NAMALWA (cell line): ENCODE results near the gene PRL.

Source experiments
- DNase-seq: peaks from one replicate; pipeline ENCODE4 v3.0.0-alpha.2; 2015; ENCODE audit warnings: low spot score

Gene PRL

GRCh38 chr6:22294301-22294700 lies 2.5 kb downstream of the PRL start:
- no peak for DNase-seq

- DNase-seq = no peak
These were observed 6.8 kb downstream of the PRL start for GRCh38 chr6:22290045-22290444.

GRCh38 chr6:22288721-22289120 lies 8.1 kb downstream of the PRL start:
- DNase-seq = no peak

GRCh38 chr6:22284666-22285065 lies 12.2 kb downstream of the PRL start:
- no peak for DNase-seq

- no peak for DNase-seq
These were observed 15.3 kb downstream of the PRL start for GRCh38 chr6:22281341-22282085.

- no peak for DNase-seq
These were observed 17.4 kb downstream of the PRL start for GRCh38 chr6:22279427-22279826.

GRCh38 chr6:22271081-22271480 lies 25.8 kb downstream of the PRL start:
- peak; percentile 57 for DNase-seq

GRCh38 chr6:22263748-22264147 lies 33.1 kb downstream of the PRL start:
- DNase-seq = no peak

- DNase-seq = no peak
These were observed 42.0 kb downstream of the PRL start for GRCh38 chr6:22254886-22255285.

- DNase-seq = no peak
These were observed 42.7 kb downstream of the PRL start for GRCh38 chr6:22253955-22254655.

- no peak for DNase-seq
These were observed 45.5 kb downstream of the PRL start for GRCh38 chr6:22251348-22251747.

- DNase-seq = no peak
These were observed 46.4 kb downstream of the PRL start for GRCh38 chr6:22250486-22250885.

- no peak for DNase-seq
These were observed 47.0 kb downstream of the PRL start for GRCh38 chr6:22249711-22250350.

- no peak for DNase-seq
These were observed 48.1 kb downstream of the PRL start for GRCh38 chr6:22248513-22249308.

GRCh38 chr6:22247916-22248482 lies 48.8 kb downstream of the PRL start:
- DNase-seq = no peak

- no peak for DNase-seq
These were observed 56.8 kb downstream of the PRL start for GRCh38 chr6:22240025-22240424.

GRCh38 chr6:22239261-22239921 lies 57.4 kb downstream of the PRL start:
- DNase-seq = no peak

GRCh38 chr6:22238861-22239260 lies 58.0 kb downstream of the PRL start:
- no peak for DNase-seq

- DNase-seq = no peak
These were observed 59.3 kb downstream of the PRL start for GRCh38 chr6:22237526-22237925.
